GM12872 (cell line): ENCODE data around the gene PRR19.

Source experiments
- CTCF ChIP-seq: IDR thresholded peaks from 3 replicates; pipeline ENCODE4 v1.5.1; 2011; ENCODE audit warnings: low read depth, mild to moderate bottlenecking, low read length, moderate library complexity; ENCODE audit not compliant: insufficient read depth

PRR19 gene

DNA sequence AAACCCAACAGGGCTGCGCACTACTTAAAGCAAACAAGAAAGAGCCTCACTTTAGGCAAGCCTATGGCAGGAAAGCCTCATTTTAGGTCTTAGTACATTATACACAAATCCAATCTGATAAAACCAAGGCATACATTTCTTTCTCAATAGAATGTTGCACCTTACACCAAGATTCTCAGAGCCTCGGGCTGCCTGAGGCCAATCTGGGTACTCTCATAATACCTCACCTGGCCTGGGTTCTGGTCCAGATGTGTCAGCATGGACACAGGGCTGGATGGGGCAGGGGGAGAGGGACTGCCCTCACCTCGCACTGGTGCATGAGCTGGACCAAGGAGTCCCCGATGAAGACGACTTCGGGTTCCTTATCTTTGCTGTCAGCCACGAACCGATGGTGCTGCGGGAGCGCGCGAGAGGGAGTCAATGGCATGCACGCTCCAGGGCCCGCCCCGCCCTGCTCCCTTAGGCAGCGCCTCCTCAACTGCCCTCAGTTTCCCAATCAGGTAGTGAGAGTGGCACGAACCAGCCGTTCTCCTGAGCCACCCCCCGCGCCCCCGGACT is at the start of gene PRR19:
TSS of gene PRR19 (plus strand) at position 487 of the 558 bp plus-strand sequence. CDS start 7,453 bp downstream, outside the sequence.
- no peak for TF ChIP-seq CTCF

DNA sequence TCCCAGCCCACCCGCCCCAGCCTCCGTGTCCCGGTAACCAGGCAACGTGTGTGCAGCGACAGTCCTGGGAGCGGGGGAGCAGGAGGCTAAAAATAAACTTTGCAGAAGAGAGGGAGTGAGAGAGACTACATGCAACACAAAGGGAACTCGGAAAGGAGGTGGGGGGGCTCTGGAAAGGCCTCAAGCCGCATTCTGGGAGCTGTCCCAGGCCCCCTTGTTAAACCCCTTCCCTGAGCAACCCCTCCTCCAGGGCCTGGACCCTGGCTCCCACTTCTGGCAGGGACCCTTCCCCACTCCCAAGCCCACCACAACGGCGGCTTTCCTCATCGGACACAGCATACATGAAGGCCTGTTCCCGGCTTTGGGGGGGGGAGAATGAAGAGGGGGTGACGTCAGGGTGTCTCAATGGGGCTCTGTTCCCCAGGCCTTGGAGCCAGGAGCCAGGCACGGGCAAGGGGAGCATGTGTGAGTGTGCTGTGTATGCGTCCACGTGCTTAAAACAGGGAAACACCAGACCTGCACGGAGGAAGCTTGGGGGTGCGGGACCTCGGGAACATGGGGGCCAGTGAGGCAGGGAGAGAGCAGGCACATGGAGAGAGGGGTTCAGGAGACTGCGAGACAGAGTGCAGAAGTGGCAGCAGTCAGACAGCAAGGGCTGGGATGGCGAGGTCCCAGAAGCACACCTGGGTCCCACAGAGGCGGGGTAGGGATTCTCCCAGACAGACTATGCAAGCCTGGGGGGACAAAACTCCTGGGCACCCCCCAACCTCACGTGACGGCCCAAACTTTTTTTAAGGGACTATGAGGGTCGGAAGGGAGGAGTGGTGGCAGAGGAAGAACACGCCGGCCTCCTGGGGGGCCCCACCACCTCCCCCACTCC is 49.3 kb upstream of the PRR19 start:
- no peak for TF ChIP-seq CTCF

DNA sequence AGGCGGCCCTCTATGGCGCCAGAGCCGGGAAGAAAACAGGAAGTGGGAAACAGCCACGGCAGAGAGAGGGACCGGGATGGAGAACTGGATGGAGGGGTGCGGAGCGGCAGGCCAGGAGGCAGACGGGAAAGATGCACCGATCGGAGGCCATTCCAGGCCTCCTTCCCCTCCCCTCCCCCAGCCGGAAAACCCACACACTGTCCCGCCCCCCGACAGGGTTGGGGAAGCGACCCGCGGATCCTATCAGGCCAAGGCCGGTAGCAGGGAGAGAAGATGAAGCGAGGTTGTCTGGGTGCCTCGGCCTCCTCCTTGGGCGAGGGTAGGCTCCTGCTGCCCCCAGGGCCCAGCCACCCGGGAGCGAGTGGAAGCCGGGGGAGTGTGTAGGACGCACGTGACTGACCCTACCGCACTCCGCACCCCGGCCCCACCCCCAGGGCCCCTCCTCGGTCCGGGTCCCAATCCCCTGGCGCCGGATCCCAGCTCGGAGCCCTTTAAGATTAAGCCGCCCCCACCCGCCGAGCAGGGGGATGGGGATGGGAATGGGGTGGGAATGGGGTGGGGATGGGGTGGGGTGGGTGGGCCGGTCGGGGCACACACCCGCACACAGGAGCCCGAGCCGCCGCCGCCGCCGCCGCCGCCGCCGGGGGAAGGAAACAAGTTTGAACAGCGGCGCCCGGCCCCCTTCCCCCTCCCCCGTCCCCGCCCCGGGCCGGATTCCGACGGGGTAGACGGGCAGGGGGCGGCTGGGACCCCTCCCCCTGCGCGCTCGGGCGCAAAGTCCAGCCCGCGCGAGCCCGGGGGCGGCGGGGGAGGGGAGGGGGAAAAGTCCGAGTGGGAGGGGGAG is 48.5 kb upstream of the PRR19 start:
- no peak for TF ChIP-seq CTCF

DNA sequence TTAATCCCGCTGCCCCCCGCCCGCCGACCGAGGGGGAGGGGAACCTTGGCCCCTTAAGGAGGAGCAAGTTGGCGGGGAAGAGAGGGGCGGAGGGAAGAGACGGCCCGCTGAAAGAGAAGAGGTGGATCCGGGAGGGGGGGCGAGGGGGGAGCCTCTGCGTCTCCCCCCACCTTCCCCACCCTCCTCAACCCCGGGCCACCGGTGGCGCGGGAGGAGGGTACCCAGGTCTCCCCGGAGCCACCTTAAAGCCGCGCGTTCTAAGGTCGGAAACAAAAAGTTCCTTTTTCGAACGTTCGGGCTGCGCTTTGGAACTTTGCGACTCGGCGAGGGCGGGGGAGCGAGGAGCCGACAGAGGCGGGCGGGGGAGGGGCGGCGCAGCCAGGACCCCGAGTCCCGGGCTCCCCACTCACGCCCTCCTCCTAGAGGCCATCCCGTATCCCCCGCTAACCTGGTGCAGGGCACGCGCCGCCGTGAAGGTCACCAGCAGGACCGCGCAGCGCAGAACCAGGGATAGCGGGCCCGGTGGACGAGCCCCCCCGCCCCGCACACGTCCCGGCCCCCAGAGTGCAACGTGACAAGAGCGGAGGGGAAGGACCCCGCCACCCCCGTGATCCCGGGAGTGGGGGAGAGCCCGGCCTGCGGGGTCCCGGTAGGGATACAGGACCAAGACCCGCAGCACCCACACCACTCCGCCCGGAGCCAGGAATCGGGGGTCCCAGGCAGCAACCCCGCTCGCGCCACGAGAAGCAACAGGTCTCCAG is 47.7 kb upstream of the PRR19 start:
- TF ChIP-seq CTCF = no peak

- no peak for TF ChIP-seq CTCF
Observed at GRCh38 chr19:42254850-42255765, 46.8 kb upstream of the PRR19 start, which contains the start of gene ERF. ERF (minus strand) TSS chr19:42255128; CDS start chr19:42254999, 129 bp downstream.
